HT1080 (cell line): ENCODE measurements around the gene RUFY1. TPM values are rescaled to one million over a fixed set of nuclear protein-coding genes. Genes with fewer than 3 reads are reported as not detected.
"Not testable (repeated sequence)": the region's sequence is repeated elsewhere in the genome, so short reads cannot be mapped to it uniquely, and the experiment has no call there.

ENCODE experiments used
- DNase-seq: peaks from one replicate; pipeline ENCODE4 v3.0.0-alpha.2; 2015; ENCODE audit warnings: low read depth
- total RNA-seq: library from RNA; depleted of rRNA; stranded (reverse); fragments of >200 nt; shearing (Covaris generic); gene quantifications from 2 replicates; pipeline ENCODE4 v1.2.3, GENCODE V29; 2014

The RUFY1 gene
- total RNA-seq, 1 experiment from 2014 or later: 24.0 TPM

DNA sequence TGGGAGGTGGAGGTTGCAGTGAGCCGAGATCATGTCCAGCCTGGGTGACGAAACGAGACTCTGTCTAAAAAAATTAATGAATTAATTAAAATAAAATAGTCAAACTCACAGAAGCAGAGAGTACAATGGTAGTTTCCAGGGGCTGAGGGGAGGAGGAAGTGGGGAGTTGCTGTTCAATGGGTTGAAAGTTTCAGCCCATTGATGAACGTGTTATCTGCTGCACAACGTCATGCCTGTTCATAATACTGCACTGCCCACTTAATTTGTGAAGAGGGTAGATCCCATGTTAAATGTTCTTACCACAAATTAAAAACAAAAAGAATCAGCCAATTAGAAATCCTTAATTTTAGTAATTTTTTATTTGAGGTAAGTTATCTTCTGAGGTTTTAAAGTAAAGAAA, 16.4 kb upstream of the RUFY1 start:
- no peak for DNase-seq

DNA sequence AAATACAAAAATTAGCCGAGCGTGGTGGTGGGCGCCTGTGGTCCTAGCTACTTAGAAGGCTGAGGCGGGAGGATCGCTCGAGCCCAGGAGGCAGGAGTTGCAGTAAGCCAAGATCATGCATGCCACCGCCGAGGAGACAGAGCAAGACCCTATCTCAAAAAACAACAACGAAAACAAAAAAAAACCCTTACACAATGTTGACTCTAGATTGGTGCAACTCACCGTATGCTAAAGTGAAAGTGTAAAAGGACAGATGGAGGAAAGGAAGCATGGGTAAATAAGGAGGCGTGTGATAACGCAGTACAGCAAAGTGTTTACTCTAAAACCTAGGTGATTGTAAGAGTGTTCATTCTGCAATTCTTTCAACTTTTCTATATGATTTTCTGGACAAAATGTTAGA, 15.9 kb upstream of the RUFY1 start:
- no peak for DNase-seq

DNA sequence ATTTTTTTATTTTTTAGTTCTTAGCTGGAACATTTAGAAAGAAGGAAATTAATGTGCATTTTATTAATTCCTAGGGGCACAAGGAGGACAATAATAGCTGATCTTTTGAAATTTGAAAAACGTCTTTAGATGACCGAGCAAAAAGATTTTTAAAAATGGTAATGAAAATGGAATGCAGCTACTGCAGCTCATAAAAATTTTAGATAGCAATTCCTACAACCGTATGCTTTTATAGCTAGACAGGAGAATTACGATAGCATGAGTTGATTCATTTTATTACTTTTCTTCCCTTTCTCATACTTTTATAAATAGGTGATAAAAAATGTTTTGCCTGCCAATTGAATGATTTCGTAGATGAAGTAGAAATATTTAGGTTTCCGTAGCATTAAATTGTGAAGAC, 13.7 kb upstream of the RUFY1 start:
- no peak for DNase-seq

DNA sequence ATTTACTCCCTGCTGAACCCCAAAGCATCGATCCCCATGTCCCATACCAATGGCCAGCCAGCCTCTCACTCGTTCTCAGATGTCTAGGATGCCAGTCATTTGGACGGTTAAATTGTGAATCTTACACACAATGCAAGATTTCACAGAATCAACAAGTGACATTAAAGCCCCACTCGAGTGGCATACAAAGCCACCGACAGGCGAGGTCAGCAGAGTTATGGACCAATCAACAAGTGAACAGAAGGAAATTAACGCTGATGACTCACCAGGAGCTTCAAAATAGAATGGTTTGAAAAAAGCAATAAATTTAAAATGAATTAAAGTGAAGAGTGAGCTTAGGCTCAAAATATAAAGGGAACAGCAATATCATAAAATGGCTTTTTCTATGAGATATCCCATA, 8.2 kb upstream of the RUFY1 start:
- DNase-seq: no peak

DNA sequence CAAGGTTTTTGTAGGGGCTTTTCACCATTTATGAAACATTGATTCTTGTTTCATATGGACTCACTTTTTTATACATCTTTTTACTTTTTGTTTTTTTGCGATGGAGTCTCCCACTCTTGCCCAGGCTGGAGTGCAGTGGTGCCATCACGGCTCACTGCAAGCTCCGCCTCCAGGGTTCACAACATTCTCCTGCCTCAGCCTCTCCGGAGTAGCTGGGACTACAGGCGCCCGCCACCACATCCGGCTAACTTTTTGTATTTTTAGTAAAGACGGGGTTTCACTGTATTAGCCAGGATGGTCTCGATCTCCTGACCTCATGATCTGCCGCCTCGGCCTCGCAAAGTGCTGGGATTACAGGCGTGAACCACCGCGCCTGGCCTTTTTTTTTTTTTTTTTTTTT, 7.1 kb upstream of the RUFY1 start:
- DNase-seq: not testable (repeated sequence)

DNA sequence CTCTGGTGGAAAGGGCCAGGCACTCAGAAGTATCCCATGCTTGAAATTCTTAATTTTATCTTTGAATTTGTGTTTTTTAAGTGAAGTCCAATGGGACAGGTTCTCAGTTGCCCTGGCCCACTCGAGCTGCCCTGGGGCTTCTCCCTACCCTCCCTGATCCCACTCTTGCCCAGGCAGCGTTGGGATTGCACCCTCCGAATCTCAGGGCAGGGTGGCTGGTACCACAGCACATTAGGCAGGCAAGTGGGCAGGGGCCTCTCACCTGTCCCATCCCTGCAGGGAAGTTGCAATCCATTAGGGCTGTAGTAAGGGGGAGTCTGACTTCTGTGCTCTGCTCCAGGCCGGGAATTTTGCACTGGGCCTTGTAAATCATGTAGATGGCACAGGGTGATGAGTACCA, 2.7 kb downstream of the RUFY1 start:
- DNase-seq: no peak

DNA sequence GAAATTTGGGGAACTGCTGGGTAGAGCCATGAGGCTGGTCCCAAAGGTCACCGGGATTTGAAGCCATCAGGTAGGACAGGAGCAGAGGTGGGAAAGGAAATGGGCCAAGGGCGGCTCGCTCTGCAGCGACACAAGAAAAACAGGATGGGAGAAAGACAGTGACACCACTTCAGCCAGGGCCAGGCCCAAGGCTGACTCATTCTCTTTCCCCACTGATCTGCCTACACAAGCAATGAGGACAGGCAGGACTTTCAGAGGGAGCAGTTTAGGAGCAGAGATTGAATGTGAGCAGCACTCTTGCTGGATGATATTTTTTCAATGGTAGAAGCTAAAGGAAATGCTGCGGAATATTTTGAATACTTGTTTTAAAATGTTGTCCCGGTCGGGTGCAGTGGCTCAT, 3.5 kb downstream of the RUFY1 start:
- peak; percentile 83 for DNase-seq

DNA sequence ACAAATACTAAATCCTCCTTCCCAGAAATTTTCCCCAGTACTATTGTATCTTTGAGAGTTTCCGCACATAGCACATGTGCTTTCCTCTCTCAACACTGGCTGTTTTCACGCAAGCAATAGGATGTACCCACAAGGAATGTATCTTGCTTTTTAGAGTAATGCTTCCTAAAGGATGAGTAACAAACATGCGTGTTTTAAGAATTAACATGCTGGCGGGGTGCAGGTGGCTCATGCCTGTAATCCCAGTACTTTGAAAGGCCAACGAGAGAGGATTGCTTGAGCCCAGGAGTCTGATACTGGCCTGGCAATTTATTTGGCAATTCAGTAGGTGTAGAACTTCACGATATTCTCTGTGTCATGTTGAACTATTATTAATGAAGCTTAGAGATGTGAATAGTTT, 4.6 kb downstream of the RUFY1 start:
- no peak for DNase-seq

DNA sequence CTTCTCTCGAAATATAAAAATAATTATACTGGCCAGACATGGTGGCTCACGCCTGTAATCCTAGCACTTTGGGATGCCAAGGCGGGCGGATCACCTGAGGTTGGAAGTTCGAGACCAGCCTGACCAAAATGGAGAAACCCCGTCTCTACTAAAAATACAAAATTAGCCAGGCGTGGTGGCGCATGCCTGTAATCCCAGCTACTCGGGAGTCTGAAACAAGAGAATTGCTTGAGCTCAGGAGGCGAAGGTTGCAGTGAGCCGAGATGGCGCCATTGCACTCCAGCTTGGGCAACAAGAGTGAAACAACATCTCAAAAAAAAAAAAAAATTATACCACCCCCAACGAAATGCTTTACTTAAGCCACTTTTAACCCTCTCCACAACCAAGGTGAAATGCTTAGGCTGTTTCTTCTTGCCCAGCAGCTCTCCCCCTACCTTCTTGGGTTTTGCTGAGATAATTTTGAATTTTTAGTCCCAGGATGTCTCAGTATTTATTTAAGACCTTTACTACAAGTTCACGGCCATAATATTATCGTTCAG, 8.0 kb downstream of the RUFY1 start:
- not testable (repeated sequence) for DNase-seq

DNA sequence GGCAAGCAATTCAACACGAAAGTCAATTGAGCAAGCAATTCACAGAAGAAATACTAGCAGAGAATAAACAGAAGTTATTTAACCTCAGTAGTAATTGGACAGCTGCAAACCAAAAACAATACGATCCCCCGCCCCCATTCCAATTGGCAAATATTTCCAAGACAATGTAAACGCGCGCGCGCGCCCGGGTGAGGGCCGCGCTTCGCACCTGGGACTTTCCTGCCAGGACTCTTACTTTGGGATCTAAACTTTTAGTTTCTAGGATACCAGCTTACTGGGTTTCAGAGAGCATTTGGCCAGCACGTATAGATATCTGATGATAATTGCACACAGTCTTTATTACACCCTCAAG, 8.6 kb downstream of the RUFY1 start:
- no peak for DNase-seq

DNA sequence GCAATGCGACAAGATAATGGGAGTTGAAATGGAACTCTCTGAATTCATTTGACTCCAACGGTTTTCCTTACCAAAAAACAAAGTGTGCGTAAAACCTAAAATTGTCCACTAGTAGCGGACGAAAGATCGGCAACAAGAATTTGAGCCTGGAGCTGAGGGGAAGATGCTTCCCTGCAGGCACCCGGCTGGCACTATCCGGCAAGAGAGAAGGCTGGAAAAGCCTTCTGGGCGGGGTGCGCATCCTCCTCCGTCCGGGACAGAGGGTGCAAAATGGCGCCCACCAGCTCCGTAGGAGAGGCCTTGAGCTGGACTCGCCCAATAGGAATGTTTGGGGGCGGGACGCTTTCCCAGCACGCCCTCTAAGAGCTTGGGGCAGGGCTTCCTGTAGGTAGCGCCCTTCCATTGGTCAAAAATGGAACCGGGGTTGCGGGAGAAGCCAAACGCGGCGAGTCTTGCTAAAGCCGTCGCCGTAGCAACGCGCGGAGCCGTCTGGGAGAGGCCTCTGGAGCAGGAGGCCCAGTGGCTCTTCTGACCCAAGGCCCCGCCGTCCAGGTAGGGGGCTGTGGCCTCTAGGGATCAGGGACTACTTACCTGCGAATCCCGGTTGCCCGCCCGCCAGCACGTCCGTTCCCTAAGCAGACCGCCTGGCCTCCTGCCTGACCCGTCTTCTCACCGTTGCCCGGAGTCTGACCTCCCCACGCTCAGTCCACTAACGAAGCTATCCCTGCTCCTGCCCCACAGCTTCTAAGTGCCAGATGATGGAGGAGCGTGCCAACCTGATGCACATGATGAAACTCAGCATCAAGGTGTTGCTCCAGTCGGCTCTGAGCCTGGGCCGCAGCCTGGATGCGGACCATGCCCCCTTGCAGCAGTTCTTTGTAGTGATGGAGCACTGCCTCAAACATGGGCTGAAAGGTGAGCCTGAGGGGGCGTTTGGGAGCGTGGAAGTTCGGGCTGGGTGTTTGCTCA, 9.2 kb downstream of the RUFY1 start:
- peak; percentile 97 for DNase-seq

DNA sequence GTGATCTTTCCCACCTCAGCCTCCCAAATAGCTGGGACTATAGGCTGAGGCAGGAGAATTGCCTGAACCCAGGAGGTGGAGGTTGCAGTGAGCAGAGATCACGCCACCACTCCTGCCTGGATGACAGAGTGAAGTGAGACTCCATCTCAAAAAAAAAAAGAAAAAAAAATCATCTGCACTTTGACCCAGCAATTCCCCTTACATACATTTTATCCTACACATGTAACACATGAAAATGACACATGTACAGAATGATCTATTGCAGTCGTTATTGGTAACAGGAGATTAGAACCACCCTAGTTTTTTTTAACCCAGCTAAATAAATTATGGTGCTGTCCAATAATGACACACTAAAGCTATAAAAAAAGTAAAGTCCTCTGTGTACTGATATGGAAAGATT, 14.2 kb downstream of the RUFY1 start:
- DNase-seq: no peak

DNA sequence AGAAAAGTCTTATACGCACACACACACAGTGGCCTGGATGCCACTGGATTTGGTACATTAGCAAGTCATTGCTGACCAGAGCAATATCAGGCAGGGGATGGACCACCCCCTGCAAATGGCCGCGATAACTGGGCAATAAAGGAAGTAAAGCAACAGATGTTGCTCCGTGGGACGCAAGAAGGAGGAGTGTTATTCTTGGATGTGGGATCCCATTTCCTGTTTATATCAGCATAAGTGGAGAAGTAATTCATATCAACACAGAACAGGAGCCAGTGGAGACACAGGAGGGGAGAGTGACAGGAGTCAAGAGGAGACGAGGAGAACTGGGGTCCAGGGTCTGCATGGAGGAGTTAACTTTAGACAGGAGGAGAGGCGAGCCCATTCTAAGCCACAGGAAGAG, 18.4 kb downstream of the RUFY1 start:
- no peak for DNase-seq

DNA sequence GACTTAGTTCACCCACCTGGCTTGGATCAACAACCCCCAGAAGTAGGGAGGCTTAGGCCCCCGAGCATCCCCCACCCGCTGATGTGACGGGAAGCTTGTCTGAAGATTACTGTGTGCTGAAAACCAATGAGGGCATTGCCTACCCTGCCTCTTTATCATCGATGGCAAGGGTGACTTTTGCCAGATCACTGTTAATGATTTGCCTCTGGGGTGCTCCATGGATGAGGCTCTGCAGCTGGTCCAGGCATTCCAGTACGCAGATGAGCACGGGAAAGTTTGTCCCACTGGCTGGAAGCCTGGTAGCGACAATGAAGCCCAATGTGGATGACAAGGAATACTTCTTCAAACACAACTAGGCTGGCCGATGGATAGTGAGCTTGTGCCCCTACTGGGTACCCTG, 22.0 kb downstream of the RUFY1 start:
- no peak for DNase-seq

DNA sequence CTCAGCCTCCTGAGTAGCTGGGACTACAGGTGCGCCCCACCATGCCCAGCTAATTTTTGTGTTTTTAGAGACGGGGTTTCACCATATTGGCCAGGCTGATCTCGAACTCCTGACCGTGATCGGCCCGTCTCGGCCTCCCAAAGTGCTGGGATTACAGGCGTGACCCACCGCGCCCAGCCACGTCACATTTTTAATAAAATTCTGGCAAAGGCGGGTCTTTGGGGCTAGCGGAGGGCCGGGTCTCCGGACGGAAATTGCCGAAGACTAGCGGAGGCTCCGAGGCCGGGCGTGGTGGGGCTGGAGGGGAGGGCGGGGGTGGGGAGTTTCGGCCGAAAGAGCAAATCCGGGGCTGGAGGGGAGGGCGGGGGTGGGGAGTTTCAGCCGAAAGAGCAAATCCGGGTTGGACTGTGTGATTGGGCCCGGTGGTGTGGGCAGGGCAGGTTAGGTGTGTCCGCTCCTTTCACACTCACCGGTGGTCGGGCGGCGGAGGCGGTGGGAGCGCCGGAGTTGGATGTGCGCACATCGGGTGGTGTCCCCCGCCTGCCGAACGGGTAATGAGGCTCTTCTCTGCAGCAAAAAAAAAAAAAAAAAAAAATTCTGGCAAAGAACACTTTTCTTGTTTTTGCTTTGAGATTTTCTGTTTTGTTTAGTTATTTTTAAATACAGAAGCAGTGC, 27.1 kb downstream of the RUFY1 start:
- DNase-seq: no peak

DNA sequence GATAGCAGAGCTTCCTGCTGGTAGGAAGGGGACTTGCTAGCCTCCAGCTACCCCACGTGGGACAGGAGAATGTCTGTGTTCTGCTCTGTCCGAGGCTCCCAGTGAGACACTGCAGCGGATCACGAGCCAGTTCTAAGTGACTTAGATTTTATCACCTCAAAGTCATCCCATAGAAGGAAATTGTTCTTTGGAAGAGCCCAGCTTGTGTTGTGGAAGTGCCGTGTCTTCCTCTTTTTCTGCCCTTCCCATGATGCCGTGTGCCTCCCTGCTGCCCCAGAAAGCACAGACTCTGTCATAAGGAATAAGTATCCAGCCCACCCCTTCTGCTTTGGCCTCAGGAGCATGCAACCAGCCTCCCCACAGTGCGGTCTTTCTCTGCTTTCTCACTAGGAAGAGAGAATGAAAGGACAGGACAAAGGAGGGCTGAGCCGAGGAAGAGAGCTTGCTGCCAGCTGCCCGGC, 35.6 kb downstream of the RUFY1 start:
- no peak for DNase-seq

DNA sequence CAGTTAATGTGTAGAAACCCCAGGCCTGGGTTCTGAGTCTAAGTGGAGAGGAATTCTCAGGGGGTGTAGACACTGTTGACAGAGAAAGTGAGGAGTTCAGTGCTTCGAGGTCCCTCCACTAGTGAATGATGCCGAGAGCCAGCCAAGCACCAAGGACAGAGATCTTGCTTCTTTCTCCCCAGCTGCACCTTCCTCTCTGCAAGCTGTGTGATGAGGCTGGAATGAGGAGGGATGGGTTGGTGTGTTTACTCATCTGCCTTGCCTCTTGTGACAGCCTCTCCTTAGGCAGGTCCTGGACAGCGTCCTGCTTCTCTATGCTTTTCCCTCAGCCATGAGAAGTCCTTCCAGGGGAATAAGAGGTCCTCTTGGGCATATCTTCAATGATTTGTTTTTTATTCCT, 37.8 kb downstream of the RUFY1 start:
- no peak for DNase-seq

DNA sequence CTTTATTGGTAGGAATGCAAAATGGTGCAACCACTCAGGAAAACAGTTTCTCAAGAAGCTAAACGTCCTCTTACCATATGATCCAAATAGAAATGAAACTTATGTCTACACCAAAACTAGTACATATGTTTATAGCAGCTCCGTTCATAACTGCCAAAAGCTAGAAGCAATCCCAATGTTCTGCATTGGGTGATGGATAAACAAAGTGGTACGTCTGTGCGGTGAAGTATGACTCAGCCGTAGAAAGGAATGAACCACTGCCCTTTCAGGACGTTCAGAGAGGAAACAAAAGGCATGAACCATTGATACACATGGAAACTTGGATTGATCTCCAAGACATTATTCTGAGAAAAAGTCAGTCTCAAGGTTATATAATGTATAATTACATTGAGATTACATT, 45.6 kb downstream of the RUFY1 start:
- DNase-seq: no peak

DNA sequence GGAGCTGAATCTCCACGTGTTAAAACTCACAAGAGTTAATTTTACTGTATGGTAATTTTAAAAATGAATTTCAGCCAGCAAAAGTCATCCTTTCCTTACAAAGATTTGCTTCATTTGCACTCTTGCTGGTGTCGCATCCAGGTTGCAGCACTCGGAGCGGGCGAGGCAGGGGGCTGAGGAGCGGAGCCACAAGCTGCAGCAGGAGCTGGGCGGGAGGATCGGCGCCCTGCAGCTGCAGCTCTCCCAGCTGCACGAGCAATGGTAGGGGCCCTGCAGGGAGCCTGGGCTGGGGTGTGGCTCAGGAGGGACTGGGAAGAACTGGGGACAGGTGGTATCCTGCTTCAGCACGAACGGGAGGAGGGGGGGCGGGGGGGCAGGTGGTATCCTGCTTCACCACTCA, 46.1 kb downstream of the RUFY1 start:
- no peak for DNase-seq

DNA sequence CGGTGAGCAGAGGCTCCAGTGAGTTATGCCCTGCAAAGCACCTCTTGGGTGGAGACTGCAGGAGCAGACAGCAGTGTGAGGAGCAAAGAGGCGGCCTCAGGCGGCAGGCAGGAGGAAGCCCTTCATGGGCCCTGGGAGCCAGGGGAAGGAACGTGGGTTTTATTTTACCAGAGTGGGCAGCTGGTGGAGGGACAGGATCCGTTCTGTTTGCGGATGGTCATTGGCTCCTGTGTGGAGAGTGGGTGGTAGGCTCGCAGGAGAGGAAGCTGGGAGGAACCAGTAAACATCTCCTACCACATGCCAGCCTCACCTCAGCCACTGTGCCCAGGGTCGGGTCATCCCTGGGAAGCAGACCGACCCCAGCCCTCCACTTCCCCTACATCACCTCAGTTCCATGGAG, 48.7 kb downstream of the RUFY1 start:
- DNase-seq: no peak

DNA sequence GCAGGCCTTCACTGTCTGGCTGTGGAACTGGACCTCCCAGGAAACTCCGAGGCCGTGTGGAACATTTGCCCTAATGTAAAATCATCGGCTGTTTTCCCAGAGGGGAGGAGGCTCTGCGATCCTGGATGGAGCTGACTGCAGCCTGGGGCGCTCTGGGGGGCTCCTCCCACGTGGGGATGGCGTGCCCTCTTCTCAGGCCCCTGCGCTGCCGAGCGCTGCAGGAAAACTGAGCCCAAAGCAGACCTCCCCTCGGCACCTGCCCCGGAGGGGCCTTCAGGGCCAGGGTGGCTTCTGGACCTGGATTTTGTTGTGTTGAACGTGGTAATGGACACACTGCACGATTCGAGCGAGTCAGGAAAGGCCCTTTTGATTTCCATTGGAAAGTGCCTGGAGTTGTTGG, 49.2 kb downstream of the RUFY1 start:
- no peak for DNase-seq

DNA sequence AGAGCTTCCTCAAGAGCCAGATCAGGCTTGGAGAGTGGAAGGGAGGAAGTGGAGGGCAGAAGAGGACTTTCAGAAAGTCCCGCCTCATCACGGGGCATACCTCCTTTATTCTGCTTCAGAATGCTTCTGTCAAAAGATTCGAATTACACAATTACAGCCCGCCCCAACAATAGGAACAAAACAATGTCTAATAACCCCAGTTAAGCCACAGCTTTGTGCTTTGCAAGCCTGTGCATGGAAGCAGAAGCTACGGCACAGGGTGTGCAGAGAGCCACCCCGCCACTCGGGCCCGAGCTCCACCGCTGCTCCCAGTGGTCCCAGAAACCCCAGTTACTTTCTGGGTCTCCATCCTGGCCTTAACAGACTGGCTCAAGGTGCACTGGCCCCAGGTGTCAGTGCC, 49.6 kb downstream of the RUFY1 start:
- no peak for DNase-seq
